Right atrium auricular region (tissue), 2 donors: Measurements from ENCODE around the gene TRMT2A. TPM values are rescaled to one million over a fixed set of nuclear protein-coding genes. Genes with fewer than 3 reads are reported as not detected.

Experiments used
- DNase-seq: peaks from one replicate; pipeline ENCODE4 v3.0.0-alpha.2; 2019; ENCODE audit warnings: low spot score
- H3K27ac ChIP-seq, 2 donors: fragments of 200-600 bp; sonication (generic); 1 replicate in 1 of 2; 2 replicates in 1 of 2; pipeline ENCODE4 v1.5.1; 2016 to 2019
- H3K27me3 ChIP-seq, 2 donors: fragments of 200-600 bp; sonication (generic); one replicate each; pipeline versions ENCODE4 v1.5.1 to v1.6.0; 2017 to 2019
- H3K36me3 ChIP-seq: fragments of 200-600 bp; sonication (generic); one replicate; pipeline ENCODE4 v1.5.1; 2016
- H3K4me1 ChIP-seq, 2 donors: fragments of 200-600 bp; sonication (generic); one replicate each; pipeline versions ENCODE4 v1.5.1 to v1.6.0; 2017 to 2019
- H3K4me3 ChIP-seq, 2 donors: fragments of 200-600 bp; sonication (generic); 1 replicate in 1 of 2; 2 replicates in 1 of 2; pipeline ENCODE4 v1.5.1; 2017 to 2019; ENCODE audit warnings: mild to moderate bottlenecking in 1 of 2, moderate library complexity in 1 of 2
- H3K9me3 ChIP-seq, 2 donors: fragments of 200-600 bp; sonication (generic); one replicate each; pipeline ENCODE4 v1.5.1; 2019
- CTCF ChIP-seq, 2 donors: fragments of 200-600 bp; sonication (generic); IDR thresholded peaks; one replicate each; pipeline ENCODE4 v1.5.1; 2019; ENCODE audit warnings: antibody characterized with exemption in 2 of 2
- total RNA-seq, 2 donors: library from RNA; depleted of rRNA; stranded (reverse); fragments of >200 nt; gene quantifications; one replicate each; pipeline ENCODE4 v1.1.0, GENCODE V29; 2016

TRMT2A gene
- total RNA-seq, 2 donors from 2014 or later, result 16.0 to 17.6 TPM

DNA sequence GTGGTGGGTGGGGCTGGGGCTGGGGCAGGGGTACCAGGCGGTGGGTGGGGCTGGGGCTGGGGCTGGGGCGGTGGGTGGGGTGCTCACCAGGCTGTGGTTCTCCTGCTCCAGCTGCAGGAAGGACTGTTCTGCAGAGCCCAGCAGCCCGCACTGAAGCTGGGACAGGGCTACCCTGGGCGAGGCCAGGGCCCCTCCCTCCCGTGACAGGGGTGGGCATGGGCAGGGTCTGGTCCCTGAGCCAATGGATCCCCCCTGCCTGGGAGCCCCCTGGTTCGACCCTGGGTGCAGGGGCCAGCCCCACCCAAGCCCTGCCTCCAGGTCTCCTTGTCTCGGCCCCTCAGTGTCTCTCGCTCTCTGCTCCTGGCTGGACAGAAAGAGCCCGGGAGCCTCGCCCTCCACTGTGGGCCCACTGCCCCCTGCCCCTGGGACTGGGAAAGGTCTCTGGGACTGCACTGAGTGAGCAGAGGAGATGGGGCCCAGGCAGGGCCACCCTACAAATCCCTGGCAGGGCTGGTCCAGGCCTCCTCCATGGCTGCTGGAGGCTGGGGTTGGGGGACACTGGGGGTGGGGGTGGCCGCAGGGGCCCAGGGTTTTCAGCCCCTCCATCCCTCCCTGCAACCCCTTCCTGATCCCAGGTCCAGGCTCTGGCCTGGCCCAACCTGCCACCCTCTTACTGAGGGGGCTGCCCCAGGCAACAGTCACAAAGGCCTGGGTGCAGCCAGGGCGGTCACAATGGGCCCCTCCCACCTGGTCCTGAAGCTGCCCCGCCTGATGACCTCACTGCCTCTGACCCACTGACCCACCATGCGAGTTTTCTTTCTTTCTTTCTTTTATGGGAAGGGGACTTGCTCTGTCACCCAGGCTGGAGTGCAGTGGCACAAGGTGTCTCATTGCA lies 33.6 kb upstream of the TRMT2A start, which contains the start of gene CCDC188:
Gene CCDC188 (minus strand): TSS at position 675 of the 895 bp plus-strand sequence. CDS start 69 bp downstream, at position 606.
- no peak for TF ChIP-seq CTCF (IDR thresholded peaks at IDR 0.05)
- H3K27me3 ChIP-seq, result no peaks in the 10 kb centered on the region
- H3K9me3 ChIP-seq, result no peaks in the 10 kb centered on the region
- no peaks in the 10 kb centered on the region for H3K36me3 ChIP-seq
- H3K4me3 ChIP-seq, result no peak within 1 kb of the TSS
- no peak within 1 kb of the TSS for H3K27ac ChIP-seq
- H3K4me1 ChIP-seq, result no peaks in the 10 kb centered on the region
- DNase-seq, result no peak

GRCh38 chr22:20149257-20150250 lies 32.5 kb upstream of the TRMT2A start:
- Histone ChIP-seq H3K36me3 (peaks cover 4% of the 10 kb centered on the region), H3K4me1 (no peaks in the 10 kb centered on the region), H3K27ac (no peak overlapping the region), H3K27me3 (no peaks in the 10 kb centered on the region), H3K4me3 (no peak overlapping the region), H3K9me3 (no peaks in the 10 kb centered on the region)
- TF ChIP-seq CTCF (IDR thresholded peaks at IDR 0.05), result no peak
- no peak for DNase-seq

- TF ChIP-seq CTCF (IDR thresholded peaks at IDR 0.05), result no peak
- H3K27me3 ChIP-seq, result no peaks in the 10 kb centered on the region
- no peak for DNase-seq
- no peak overlapping the region for H3K27ac ChIP-seq
- peaks cover 10% of the 10 kb centered on the region for H3K36me3 ChIP-seq
- no peaks in the 10 kb centered on the region for H3K9me3 ChIP-seq
- H3K4me1 ChIP-seq, result no peaks in the 10 kb centered on the region
- no peak overlapping the region for H3K4me3 ChIP-seq
Measured at GRCh38 chr22:20148414-20148813, 31.4 kb upstream of the TRMT2A start.

- H3K36me3 ChIP-seq, result peaks cover 14% of the 10 kb centered on the region
- DNase-seq, result no peak
- no peak for TF ChIP-seq CTCF (IDR thresholded peaks at IDR 0.05)
- H3K27me3 ChIP-seq, result no peaks in the 10 kb centered on the region
- H3K27ac ChIP-seq, result no peak overlapping the region
- H3K4me3 ChIP-seq, result no peak overlapping the region
- no peaks in the 10 kb centered on the region for H3K4me1 ChIP-seq
- no peaks in the 10 kb centered on the region for H3K9me3 ChIP-seq
Measured at GRCh38 chr22:20147237-20147988, 30.4 kb upstream of the TRMT2A start.

DNA sequence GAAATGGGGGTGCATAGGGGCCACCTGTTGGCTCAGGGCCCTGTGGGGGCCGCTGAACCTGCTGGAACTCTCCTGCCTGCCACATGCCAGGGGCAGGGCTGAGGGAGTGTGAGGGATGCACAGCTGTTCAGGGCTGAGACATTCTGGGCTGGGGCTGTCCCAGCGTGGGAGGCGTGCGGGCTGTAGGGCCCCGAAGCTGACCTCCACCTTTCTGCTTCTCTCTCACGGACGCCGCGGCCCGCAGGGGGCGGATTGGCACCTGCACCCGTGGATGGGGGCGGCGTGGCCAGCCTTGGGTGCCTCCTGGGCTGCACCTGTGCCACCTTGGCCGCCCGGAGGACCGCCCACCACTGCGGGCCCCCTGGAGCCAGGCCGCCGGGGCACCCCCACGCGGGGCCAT lies 29.8 kb upstream of the TRMT2A start:
- H3K27me3 ChIP-seq, result no peaks in the 10 kb centered on the region
- peaks cover 14% of the 10 kb centered on the region for H3K36me3 ChIP-seq
- H3K9me3 ChIP-seq, result no peaks in the 10 kb centered on the region
- no peak overlapping the region for H3K27ac ChIP-seq
- no peaks in the 10 kb centered on the region for H3K4me1 ChIP-seq
- no peak for DNase-seq
- no peak overlapping the region for H3K4me3 ChIP-seq
- TF ChIP-seq CTCF (IDR thresholded peaks at IDR 0.05), result no peak
